Measurements from ENCODE around the gene ST6GALNAC2.

ST6GALNAC2 gene

GRCh38 chr17:76531486-76532038, 54.1 kb downstream of the ST6GALNAC2 start:
- Histone ChIP-seq H3K27ac (ENCODE audit: extremely low read depth, low read depth, low read length) (no peak overlapping the region), H3K4me3 (ENCODE audit: low read depth, low read length) (no peak overlapping the region), H3K4me1 (ENCODE audit: control insufficient read depth, insufficient read depth, low read length) (peaks cover 12% of the 10 kb centered on the region), H3K36me3 (ENCODE audit: control insufficient read depth in 2 of 2, insufficient read depth in 1 of 2, low read length in 2 of 2) (no peaks in the 10 kb centered on the region), H3K9me3 (ENCODE audit: control insufficient read depth, insufficient read depth, low read depth, low read length) (no peaks in the 10 kb centered on the region)
- TF ChIP-seq PRDM10 (tag by site-specific recombination; IDR thresholded peaks at IDR 0.05) (peak; percentile 83), ZNF501 (tag by site-specific recombination; IDR thresholded peaks at IDR 0.05) (no peak), ZNF132 (tag by site-specific recombination; IDR thresholded peaks at IDR 0.05; ENCODE audit: borderline replicate concordance) (no peak), ZNF311 (tag by site-specific recombination; IDR thresholded peaks at IDR 0.05; ENCODE audit: borderline replicate concordance) (no peak), IKZF3 (tag by site-specific recombination; IDR thresholded peaks at IDR 0.05) (no peak)
- ChIA-PET POLR2A (no interaction called here), CTCF (interaction anchor here (0.6 to 1.1 kb wide), 2 partner anchors 8 to 544 kb away, joined by 3 to 4 read pairs; no protein-coding TSS in a partner anchor)

DNA sequence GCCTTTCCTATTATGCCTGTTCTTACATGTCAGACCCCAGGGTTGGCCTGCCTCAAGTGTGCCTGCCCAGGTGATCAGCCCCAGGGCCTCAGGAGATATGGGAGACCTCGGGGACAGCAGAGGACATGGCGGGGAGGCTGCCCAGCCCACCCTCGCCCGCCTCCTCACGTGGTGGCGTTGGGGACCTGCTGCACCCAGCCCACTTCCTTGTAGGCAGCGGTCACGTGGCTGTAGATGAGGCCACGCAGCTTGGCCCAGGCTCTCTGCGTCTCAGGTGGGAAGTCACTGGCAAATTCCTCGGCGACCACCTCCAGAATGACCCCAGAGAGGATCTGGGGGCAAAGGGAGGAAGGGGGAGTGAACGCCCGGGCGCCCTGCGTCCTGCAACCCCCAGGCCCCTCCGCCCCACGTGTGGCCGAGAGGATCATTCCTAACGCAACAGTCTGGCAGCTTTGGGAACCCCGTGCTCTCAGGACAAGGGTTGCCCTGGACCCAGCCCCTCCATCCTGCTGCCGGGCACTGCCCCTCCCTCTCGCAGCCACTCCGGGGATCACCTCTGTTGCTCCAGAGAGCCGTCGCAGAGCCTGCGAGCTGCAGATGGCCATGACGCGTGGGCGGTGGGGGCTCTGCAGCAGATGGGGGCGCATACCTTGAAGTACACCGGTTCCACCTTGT, 54.7 kb downstream of the ST6GALNAC2 start:
- Histone ChIP-seq H3K9me3 (ENCODE audit: control insufficient read depth, insufficient read depth, low read depth, low read length) (no peaks in the 10 kb centered on the region), H3K27ac (ENCODE audit: extremely low read depth, low read depth, low read length) (peak overlapping the region; percentile 71; the same call in 1 of the 2 replicates), H3K4me1 (ENCODE audit: control insufficient read depth, insufficient read depth, low read length) (peaks cover 12% of the 10 kb centered on the region), H3K36me3 (ENCODE audit: control insufficient read depth in 2 of 2, insufficient read depth in 1 of 2, low read length in 2 of 2) (no peaks in the 10 kb centered on the region), H3K4me3 (ENCODE audit: low read depth, low read length) (no peak overlapping the region)
- POLR2A ChIA-PET: interaction anchor here (0.6 kb wide), 1 partner anchor 222 kb away, joined by 4 read pairs; no protein-coding TSS in a partner anchor
- peak; percentile 24; the same call in 1 of the 2 replicates for TF ChIP-seq ZNF335 (tag by site-specific recombination; conservative IDR thresholded peaks at IDR 0.05)
- TF ChIP-seq ZNF558 (tag by site-specific recombination; IDR thresholded peaks at IDR 0.05): no peak
- CTCF ChIA-PET: interaction anchor here (0.6 to 1.7 kb wide), 5 partner anchors 8 to 603 kb away, joined by 3 to 8 read pairs (median 4); no protein-coding TSS in a partner anchor

- POLR2A ChIA-PET: interaction anchor here (0.5 to 1.0 kb wide), 4 partner anchors 11 to 675 kb away, joined by 3 to 6 read pairs (median 4); partner anchors contain the start of gene WBP2
- Histone ChIP-seq H3K4me3 (ENCODE audit: low read depth, low read length) (no peak overlapping the region), H3K4me1 (ENCODE audit: control insufficient read depth, insufficient read depth, low read length) (peaks cover 13% of the 10 kb centered on the region), H3K36me3 (ENCODE audit: control insufficient read depth in 2 of 2, insufficient read depth in 1 of 2, low read length in 2 of 2) (no peaks in the 10 kb centered on the region), H3K9me3 (ENCODE audit: control insufficient read depth, insufficient read depth, low read depth, low read length) (no peaks in the 10 kb centered on the region), H3K27ac (ENCODE audit: extremely low read depth, low read depth, low read length) (peak overlapping the region; percentile 71; the same call in 1 of the 2 replicates)
- CTCF ChIA-PET: interaction anchor here (0.6 to 1.7 kb wide), 7 partner anchors 13 to 603 kb away, joined by 3 to 8 read pairs (median 3); no protein-coding TSS in a partner anchor
- TF ChIP-seq ZNF274 (IDR thresholded peaks at IDR 0.05; ENCODE audit: low read length): no peak
- no peak for TF ChIP-seq ZNF274 (tag by site-specific recombination; IDR thresholded peaks at IDR 0.05; ENCODE audit: borderline replicate concordance)
- TF ChIP-seq KLF7 (tag by site-specific recombination; IDR thresholded peaks at IDR 0.05; ENCODE audit: borderline replicate concordance): no peak
- no peak for TF ChIP-seq MZF1 (tag by site-specific recombination; IDR thresholded peaks at IDR 0.05; ENCODE audit: borderline replicate concordance)
- TF ChIP-seq FEZF1 (tag by site-specific recombination; IDR thresholded peaks at IDR 0.05): no peak
- no peak for TF ChIP-seq ZNF626 (tag by site-specific recombination; IDR thresholded peaks at IDR 0.05)
- no peak for TF ChIP-seq ZNF544 (tag by site-specific recombination; IDR thresholded peaks at IDR 0.05)
- peak; percentile 79 for TF ChIP-seq ZFHX2 (tag by site-specific recombination; conservative IDR thresholded peaks at IDR 0.05)
- no peak for TF ChIP-seq ZNF223 (tag by site-specific recombination; IDR thresholded peaks at IDR 0.05)
- TF ChIP-seq GFI1B (tag by site-specific recombination; IDR thresholded peaks at IDR 0.05): no peak
- TF ChIP-seq HOXD13 (CRISPR knock-in tag; IDR thresholded peaks at IDR 0.05; ENCODE audit: borderline replicate concordance): no peak
- TF ChIP-seq EGR2 (tag by site-specific recombination; IDR thresholded peaks at IDR 0.05; ENCODE audit: low read depth): peak; percentile 81
- no peak for TF ChIP-seq ZNF214 (tag by site-specific recombination; IDR thresholded peaks at IDR 0.05; ENCODE audit: borderline replicate concordance)
- TF ChIP-seq ZNF404 (tag by site-specific recombination; IDR thresholded peaks at IDR 0.05): no peak
- TF ChIP-seq ZSCAN30 (tag by site-specific recombination; IDR thresholded peaks at IDR 0.05): no peak
- TF ChIP-seq ZNF585B (tag by site-specific recombination; IDR thresholded peaks at IDR 0.05): no peak
- TF ChIP-seq ZNF426 (tag by site-specific recombination; IDR thresholded peaks at IDR 0.05): no peak
- TF ChIP-seq ZBTB17 (tag by site-specific recombination; IDR thresholded peaks at IDR 0.05): peak; percentile 61
- no peak for TF ChIP-seq ZNF843 (tag by site-specific recombination; IDR thresholded peaks at IDR 0.05)
- no peak for TF ChIP-seq ZNF211 (tag by site-specific recombination; IDR thresholded peaks at IDR 0.05; ENCODE audit: low read depth)
- TF ChIP-seq ZNF350 (tag by site-specific recombination; IDR thresholded peaks at IDR 0.05): no peak
These were observed 55.5 kb downstream of the ST6GALNAC2 start for GRCh38 chr17:76530095-76530723.
